Neural cell (in vitro differentiated cells): Measurements from ENCODE around the gene PUM1. TPM values are rescaled to one million over a fixed set of nuclear protein-coding genes. Genes with fewer than 3 reads are reported as not detected.
"Not testable (repeated sequence)": the region's sequence is repeated elsewhere in the genome, so short reads cannot be mapped to it uniquely, and the experiment has no call there.

Source experiments
- H2AFZ ChIP-seq: fragments of 200-600, 300-800 bp; sonication (generic), shearing (Covaris generic); 2 replicates; pipeline ENCODE4 v1.6.0; 2014; ENCODE audit warnings: low read depth, mild to moderate bottlenecking, antibody characterized with exemption, low read length, moderate library complexity
- H3F3A ChIP-seq: fragments of 200-600 bp; shearing (Covaris generic); 2 replicates; pipeline ENCODE4 v1.6.1; 2016; ENCODE audit warnings: mild to moderate bottlenecking, moderate library complexity, mixed read lengths, antibody characterized with exemption, low read length; ENCODE audit not compliant: insufficient read depth, poor library complexity, severe bottlenecking
- H3K27ac ChIP-seq: fragments of 200-600, 300-800 bp; sonication (generic), shearing (Covaris generic); 2 replicates; pipeline ENCODE4 v1.5.1; 2014; ENCODE audit warnings: mild to moderate bottlenecking, low read length, moderate library complexity
- H3K27me3 ChIP-seq: fragments of 300-800, 200-600 bp; sonication (generic), shearing (Covaris generic); 2 replicates; pipeline ENCODE4 v1.6.0; 2014; ENCODE audit warnings: mild to moderate bottlenecking, low read depth, low read length, moderate library complexity; ENCODE audit not compliant: insufficient read depth
- H3K36me3 ChIP-seq: fragments of 300-800, 200-600 bp; sonication (generic), shearing (Covaris generic); 2 replicates; pipeline ENCODE4 v1.5.1; 2014; ENCODE audit warnings: mild to moderate bottlenecking, antibody characterized with exemption, low read length, moderate library complexity; ENCODE audit not compliant: insufficient read depth
- H3K4me2 ChIP-seq: fragments of 300-800, 200-600 bp; sonication (generic), shearing (Covaris generic); 2 replicates; pipeline ENCODE4 v1.6.0; 2014; ENCODE audit warnings: mild to moderate bottlenecking, low read length
- H3K4me3 ChIP-seq: fragments of 300-800, 200-600 bp; sonication (generic), shearing (Covaris generic); 2 replicates; pipeline ENCODE4 v1.5.1; 2014; ENCODE audit warnings: mild to moderate bottlenecking, low read length, moderate library complexity
- H3K79me2 ChIP-seq: fragments of 200-600 bp; shearing (Covaris generic); replicated peaks from 2 replicates; pipeline ENCODE4 v1.6.0; 2014; ENCODE audit warnings: mild to moderate bottlenecking, low read length, moderate library complexity; ENCODE audit not compliant: insufficient read depth
- H3K9ac ChIP-seq: fragments of 300-800, 200-600 bp; sonication (generic), shearing (Covaris generic); 2 replicates; pipeline ENCODE4 v1.6.1; 2016; ENCODE audit warnings: mild to moderate bottlenecking, low read length, mixed read lengths
- H3K9me2 ChIP-seq: fragments of 200-600 bp; shearing (Covaris generic); 2 replicates; pipeline ENCODE4 v1.6.1; 2016; ENCODE audit warnings: mild to moderate bottlenecking, low read length, mixed read lengths; ENCODE audit not compliant: insufficient read depth
- H3K9me3 ChIP-seq: fragments of 200-600, 300-800 bp; sonication (generic), shearing (Covaris generic); 2 replicates; pipeline ENCODE4 v1.6.1; 2016; ENCODE audit warnings: mild to moderate bottlenecking, mixed run types, low read length, moderate library complexity, mixed read lengths
- H4K20me1 ChIP-seq: fragments of 200-600 bp; shearing (Covaris generic); 2 replicates; pipeline ENCODE4 v1.6.1; 2016; ENCODE audit warnings: mild to moderate bottlenecking, mixed run types; ENCODE audit not compliant: insufficient read depth
- CTCF ChIP-seq: fragments of 450-650 bp; IDR thresholded peaks from 2 replicates; pipeline ENCODE4 v1.5.1; 2014; ENCODE audit warnings: antibody characterized with exemption, mild to moderate bottlenecking, moderate library complexity; ENCODE audit not compliant: poor library complexity, severe bottlenecking
- EP300 ChIP-seq: fragments of 450-650 bp; conservative IDR thresholded peaks from 2 replicates; pipeline ENCODE4 v1.6.1; 2014; ENCODE audit warnings: antibody characterized with exemption, mild to moderate bottlenecking, moderate library complexity; ENCODE audit not compliant: poor library complexity, severe bottlenecking
- EZH2 ChIP-seq: fragments of 200-600, 300-800 bp; shearing (Covaris generic), sonication (generic); IDR thresholded peaks from 2 replicates; pipeline ENCODE4 v1.6.1; 2014; ENCODE audit warnings: antibody characterized with exemption, low read length, borderline replicate concordance, mild to moderate bottlenecking; ENCODE audit not compliant: insufficient read depth, poor library complexity, severe bottlenecking
- POLR2AphosphoS5 ChIP-seq: IDR thresholded peaks from 2 replicates; pipeline ENCODE4 v1.6.1; 2012
- RAD21 ChIP-seq: fragments of 450-650 bp; conservative IDR thresholded peaks from 2 replicates; pipeline ENCODE4 v1.6.1; 2014; ENCODE audit warnings: antibody characterized with exemption, mild to moderate bottlenecking, moderate library complexity
- REST ChIP-seq: IDR thresholded peaks from 2 replicates; pipeline ENCODE4 v1.6.1; 2012; ENCODE audit warnings: borderline replicate concordance
- SMC3 ChIP-seq: fragments of 450-650 bp; conservative IDR thresholded peaks from 2 replicates; pipeline ENCODE4 v1.6.1; 2014; ENCODE audit warnings: antibody characterized with exemption, mild to moderate bottlenecking, moderate library complexity; ENCODE audit not compliant: poor library complexity
- TAF1 ChIP-seq: IDR thresholded peaks from 2 replicates; pipeline ENCODE4 v1.6.1; 2012; ENCODE audit warnings: low read depth
- polyA plus RNA-seq: library from polyadenylated mRNA; depleted of rRNA; stranded (reverse); fragments of >200 nt; gene quantifications from 2 replicates; pipeline ENCODE4 v1.2.3, GENCODE V29; 2014

Gene PUM1
- polyA plus RNA-seq, 1 donor from 2014 or later, result 60.8 TPM

GRCh38 chr1:31041529-31041928 lies 24.0 kb downstream of the PUM1 start:
- TF ChIP-seq REST, result no peak
- no peak for TF ChIP-seq CTCF
- no peak for TF ChIP-seq EP300
- TF ChIP-seq SMC3, result no peak
- TF ChIP-seq TAF1, result no peak
- Histone ChIP-seq H3K4me2 (no peak overlapping the region), H3K9ac (no peak overlapping the region), H3K79me2 (peaks cover 88% of the 10 kb centered on the region), H4K20me1 (peaks cover 25% of the 10 kb centered on the region), H3K4me3 (no peak overlapping the region), H3K36me3 (no peaks in the 10 kb centered on the region), H3K27ac (no peak overlapping the region), H3F3A (no peaks in the 10 kb centered on the region), H3K9me2 (no peaks in the 10 kb centered on the region), H3K9me3 (no peaks in the 10 kb centered on the region), H3K27me3 (no peaks in the 10 kb centered on the region), H2AFZ (no peak overlapping the region)

DNA sequence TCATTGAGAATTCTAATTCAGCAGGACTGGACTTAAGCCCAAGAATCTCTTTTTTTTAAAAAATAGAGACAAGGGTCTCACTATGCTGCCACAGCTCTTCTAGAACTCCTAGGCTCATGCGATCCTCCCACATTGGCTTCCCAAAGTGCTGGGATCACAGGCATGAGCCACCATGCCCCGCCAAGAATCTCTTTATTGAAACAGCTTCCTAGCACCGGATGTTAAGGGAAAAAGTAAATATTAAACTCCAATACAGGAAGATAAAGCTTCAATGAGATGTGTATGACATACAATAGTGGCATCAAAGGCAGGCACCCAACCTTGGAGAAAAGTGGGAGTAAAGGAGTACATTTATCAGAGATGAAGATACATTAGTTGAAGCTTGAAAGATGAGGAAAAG lies 25.5 kb downstream of the PUM1 start:
- Histone ChIP-seq H3K27me3 (no peaks in the 10 kb centered on the region), H3K79me2 (peaks cover 90% of the 10 kb centered on the region), H3F3A (no peaks in the 10 kb centered on the region), H3K9me2 (no peaks in the 10 kb centered on the region), H2AFZ (no peak overlapping the region), H3K27ac (no peak overlapping the region), H3K9me3 (no peaks in the 10 kb centered on the region), H3K9ac (no peak overlapping the region), H3K36me3 (no peaks in the 10 kb centered on the region), H3K4me2 (no peak overlapping the region), H3K4me3 (no peak overlapping the region), H4K20me1 (peaks cover 25% of the 10 kb centered on the region)
- TF ChIP-seq POLR2AphosphoS5 (no peak), CTCF (no peak), TAF1 (no peak), RAD21 (no peak), EZH2 (no peak)

- not testable (repeated sequence) for H3K27me3 ChIP-seq, H3K4me3 ChIP-seq, H3K4me2 ChIP-seq, H3K27ac ChIP-seq, H3K9ac ChIP-seq, H3K9me2 ChIP-seq, H3K9me3 ChIP-seq, H3F3A ChIP-seq, H2AFZ ChIP-seq, H3K36me3 ChIP-seq
- Histone ChIP-seq H4K20me1 (peaks cover 28% of the 10 kb centered on the region), H3K79me2 (peaks cover 92% of the 10 kb centered on the region)
Measured at GRCh38 chr1:31038935-31039334, 26.6 kb downstream of the PUM1 start.
